Caco-2 (cell line): ENCODE results near the gene PLK1. TPM values are rescaled to one million over a fixed set of nuclear protein-coding genes. Genes with fewer than 3 reads are reported as not detected.
A peak's percentile ranks its signal among the peaks of the same experiment; 100 is the strongest.

Source experiments
- BruUV-seq: library from RNA; stranded (reverse); fragments of 400-500 nt; replicated peaks from 2 replicates; lab custom pipeline; 2021; lab: Mats Ljungman, UMichigan
- CTCF ChIA-PET: fragments of 300-600 bp; sonication (Branson Sonifier 250); formaldehyde crosslinking; loops from one replicate; lab custom pipeline; 2022; ENCODE audit warnings: antibody characterized with exemption; lab: Charles Lee
- POLR2A ChIA-PET: fragments of 300-600 bp; sonication (Branson Sonifier 250); formaldehyde crosslinking; loops from one replicate; lab custom pipeline; 2022; ENCODE audit warnings: antibody characterized with exemption; lab: Charles Lee
- DNase-seq, 2 experiments: peaks; one replicate each; pipeline versions ENCODE4 v3.0.0 to v3.0.0-alpha.2; 2020 to 2022
- H3K27me3 ChIP-seq: replicated peaks from 2 replicates; pipeline ENCODE4 v1.6.0; 2011; ENCODE audit warnings: low read length; ENCODE audit not compliant: control insufficient read depth, insufficient read depth
- H3K36me3 ChIP-seq: 2 replicates; pipeline ENCODE4 v1.5.1; 2011; ENCODE audit warnings: low read length; ENCODE audit not compliant: control insufficient read depth, insufficient read depth
- H3K4me1 ChIP-seq: fragments of 250-450 bp; sonication (Bioruptor Pico); 2 replicates; pipeline ENCODE4 v1.5.1; 2020; ENCODE audit warnings: mild to moderate bottlenecking
- H3K4me3 ChIP-seq: 2 replicates; pipeline ENCODE4 v1.5.1; 2011; ENCODE audit warnings: low read depth, mild to moderate bottlenecking, control low read depth, low read length
- H3K9me3 ChIP-seq: fragments of 250-450 bp; sonication (Bioruptor Pico); 2 replicates; pipeline ENCODE4 v1.5.1; 2020; ENCODE audit warnings: mild to moderate bottlenecking, moderate library complexity
- H3K27ac Mint-ChIP-seq: one replicate; pipeline ENCODE4 v1.8.0; 2022; ENCODE audit warnings: mixed read lengths; ENCODE audit not compliant: unreplicated experiment
- H3K27me3 Mint-ChIP-seq: one replicate; pipeline ENCODE4 v1.8.0; 2022; ENCODE audit warnings: mixed read lengths; ENCODE audit not compliant: insufficient read depth, unreplicated experiment
- H3K36me3 Mint-ChIP-seq: one replicate; pipeline ENCODE4 v1.8.0; 2022; ENCODE audit warnings: mild to moderate bottlenecking, mixed read lengths; ENCODE audit not compliant: insufficient read depth, unreplicated experiment
- H3K4me1 Mint-ChIP-seq: one replicate; pipeline ENCODE4 v1.8.0; 2022; ENCODE audit warnings: low read depth, mixed read lengths; ENCODE audit not compliant: unreplicated experiment
- H3K4me3 Mint-ChIP-seq: one replicate; pipeline ENCODE4 v1.8.0; 2022; ENCODE audit warnings: mild to moderate bottlenecking, moderate library complexity, mixed read lengths; ENCODE audit not compliant: unreplicated experiment
- H3K9me3 Mint-ChIP-seq: one replicate; pipeline ENCODE4 v1.8.0; 2022; ENCODE audit warnings: mixed read lengths; ENCODE audit not compliant: unreplicated experiment
- intact Hi-C: fragments of 100-400 bp; cut with micrococcal nuclease; formaldehyde crosslinking; loops from one replicate; pipeline ENCODE4 v1.10.0; 2022; ENCODE audit not compliant: unreplicated experiment
- total RNA-seq: library from RNA; stranded (reverse); gene quantifications from 2 replicates; pipeline ENCODE4 v1.2.3, GENCODE V29; 2022
- TF ChIP-seq, protein P1 (sequence below), 2 experiments: fragments of 200-600 bp in 1 of 2; IDR thresholded peaks; 1 replicate in 1 of 2; 2 replicates in 1 of 2; pipeline versions ENCODE4 v1.5.1 to v1.8.0; 2011 to 2022; ENCODE audit warnings: antibody characterized with exemption in 1 of 2, control low read depth in 1 of 2, inconsistent platforms in 1 of 2, low read depth in 1 of 2, low read length in 1 of 2, mild to moderate bottlenecking in 1 of 2, moderate library complexity in 1 of 2; ENCODE audit not compliant: insufficient read depth in 1 of 2, severe bottlenecking in 1 of 2, unreplicated experiment in 1 of 2

The PLK1 gene
- total RNA-seq, 1 experiment from 2014 or later: 114 TPM

DNA sequence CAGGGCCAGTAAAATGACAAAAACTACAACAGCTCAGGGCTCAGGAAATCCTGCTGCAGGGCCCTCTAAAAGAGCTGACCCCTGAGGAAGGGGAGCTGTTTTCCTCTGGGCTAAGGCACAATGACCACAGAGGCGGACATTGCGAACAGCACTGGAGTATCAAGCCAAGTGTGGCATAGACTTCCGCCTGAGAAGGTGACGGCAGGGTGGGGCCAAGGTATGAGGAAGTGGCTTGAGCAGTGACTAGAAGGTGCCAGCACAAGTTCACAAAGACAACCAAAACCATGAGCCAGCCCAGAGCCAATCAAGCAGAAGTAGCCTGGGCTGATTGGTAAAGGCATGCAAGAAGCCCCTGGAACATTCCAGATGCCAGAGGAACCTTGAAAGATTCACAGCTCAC lies 20.4 kb downstream of the PLK1 start:
- no peak for DNase-seq
- Histone ChIP-seq H3K27me3 (no peaks in the 10 kb centered on the region), H3K4me3 (no peak overlapping the region), H3K9me3 (no peaks in the 10 kb centered on the region), H3K36me3 (no peaks in the 10 kb centered on the region), H3K4me1 (no peaks in the 10 kb centered on the region)
- CTCF ChIA-PET: no interaction called here
- BruUV-seq: no TSS peak
- no peaks in the 10 kb centered on the region for H3K27me3 Mint-ChIP-seq
- no peaks in the 10 kb centered on the region for H3K4me1 Mint-ChIP-seq
- H3K4me3 Mint-ChIP-seq: no peak overlapping the region
- no peak overlapping the region for H3K27ac Mint-ChIP-seq
- TF ChIP-seq, protein P1, sequence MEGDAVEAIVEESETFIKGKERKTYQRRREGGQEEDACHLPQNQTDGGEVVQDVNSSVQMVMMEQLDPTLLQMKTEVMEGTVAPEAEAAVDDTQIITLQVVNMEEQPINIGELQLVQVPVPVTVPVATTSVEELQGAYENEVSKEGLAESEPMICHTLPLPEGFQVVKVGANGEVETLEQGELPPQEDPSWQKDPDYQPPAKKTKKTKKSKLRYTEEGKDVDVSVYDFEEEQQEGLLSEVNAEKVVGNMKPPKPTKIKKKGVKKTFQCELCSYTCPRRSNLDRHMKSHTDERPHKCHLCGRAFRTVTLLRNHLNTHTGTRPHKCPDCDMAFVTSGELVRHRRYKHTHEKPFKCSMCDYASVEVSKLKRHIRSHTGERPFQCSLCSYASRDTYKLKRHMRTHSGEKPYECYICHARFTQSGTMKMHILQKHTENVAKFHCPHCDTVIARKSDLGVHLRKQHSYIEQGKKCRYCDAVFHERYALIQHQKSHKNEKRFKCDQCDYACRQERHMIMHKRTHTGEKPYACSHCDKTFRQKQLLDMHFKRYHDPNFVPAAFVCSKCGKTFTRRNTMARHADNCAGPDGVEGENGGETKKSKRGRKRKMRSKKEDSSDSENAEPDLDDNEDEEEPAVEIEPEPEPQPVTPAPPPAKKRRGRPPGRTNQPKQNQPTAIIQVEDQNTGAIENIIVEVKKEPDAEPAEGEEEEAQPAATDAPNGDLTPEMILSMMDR (IDR thresholded peaks at IDR 0.05; ENCODE audit: insufficient read depth in 1 of 2, low read depth in 1 of 2, low read length in 1 of 2, severe bottlenecking in 1 of 2, unreplicated experiment in 1 of 2): no peak
- peaks cover 14% of the 10 kb centered on the region for H3K9me3 Mint-ChIP-seq
- intact Hi-C loops: no loop called here
- POLR2A ChIA-PET: no interaction called here
- H3K36me3 Mint-ChIP-seq: peaks cover 4% of the 10 kb centered on the region

DNA sequence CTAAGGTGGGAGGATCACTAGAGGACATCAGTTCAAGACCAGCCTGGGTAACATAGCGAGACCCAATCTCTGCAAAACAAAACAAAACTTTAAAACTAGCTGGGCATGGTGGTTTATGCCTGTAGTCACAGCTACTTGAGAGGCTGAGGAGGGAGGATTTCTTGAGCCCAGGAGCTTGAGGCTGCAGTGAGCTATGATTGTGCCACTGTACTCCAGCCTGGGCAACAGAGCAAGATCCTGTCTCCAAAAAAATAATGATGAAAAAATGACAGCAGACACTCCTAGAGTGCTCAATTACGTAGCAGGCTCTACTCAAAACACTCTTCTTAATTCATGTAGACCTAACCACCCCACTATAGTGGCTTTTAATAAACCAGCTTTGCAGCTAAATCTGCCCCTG lies 21.4 kb downstream of the PLK1 start:
- no peak overlapping the region for H3K27ac Mint-ChIP-seq
- CTCF ChIA-PET: no interaction called here

DNA sequence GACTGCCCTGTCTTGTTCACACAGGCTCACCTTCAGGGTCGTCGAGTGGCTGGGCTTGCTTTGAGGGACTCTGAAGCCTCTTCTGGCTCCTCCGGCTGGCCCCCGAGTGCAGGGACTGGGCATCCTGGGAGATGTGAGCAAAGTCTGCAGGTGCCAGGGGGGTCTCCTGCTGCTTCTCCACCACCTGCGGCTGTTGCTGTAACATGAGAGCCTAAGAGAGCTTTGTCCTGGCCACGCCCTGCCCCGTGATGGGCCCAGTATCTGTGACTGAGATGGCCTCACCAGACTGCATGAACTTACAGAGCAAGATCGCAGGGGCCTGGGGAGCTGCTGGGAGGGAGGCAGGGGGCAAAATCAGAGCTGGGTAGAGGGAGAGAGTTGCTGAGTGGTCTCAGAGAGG lies 21.8 kb downstream of the PLK1 start:
- TF ChIP-seq, protein P1 (IDR thresholded peaks at IDR 0.05; ENCODE audit: insufficient read depth in 1 of 2, low read depth in 1 of 2, low read length in 1 of 2, severe bottlenecking in 1 of 2, unreplicated experiment in 1 of 2): no peak
- no peaks in the 10 kb centered on the region for H3K36me3 Mint-ChIP-seq
- Histone ChIP-seq H3K4me3 (no peak overlapping the region), H3K9me3 (no peaks in the 10 kb centered on the region), H3K36me3 (no peaks in the 10 kb centered on the region), H3K27me3 (no peaks in the 10 kb centered on the region), H3K4me1 (no peaks in the 10 kb centered on the region)
- peaks cover 14% of the 10 kb centered on the region for H3K9me3 Mint-ChIP-seq
- H3K27me3 Mint-ChIP-seq: no peaks in the 10 kb centered on the region
- ChIA-PET CTCF (no interaction called here), POLR2A (no interaction called here)
- no peaks in the 10 kb centered on the region for H3K4me1 Mint-ChIP-seq
- intact Hi-C loops: no loop called here
- peak in 1 of 2 experiments; percentile 10 for DNase-seq
- H3K4me3 Mint-ChIP-seq: no peak overlapping the region
- H3K27ac Mint-ChIP-seq: no peak overlapping the region
- no TSS peak for BruUV-seq

More for the DNA sequence above, 21.4 kb downstream of the PLK1 start:
- H3K4me3 ChIP-seq: no peak overlapping the region
- Mint-ChIP-seq H3K27me3 (no peaks in the 10 kb centered on the region), H3K4me1 (no peaks in the 10 kb centered on the region), H3K36me3 (no peaks in the 10 kb centered on the region), H3K9me3 (peaks cover 14% of the 10 kb centered on the region), H3K4me3 (no peak overlapping the region)
- H3K9me3 ChIP-seq: no peaks in the 10 kb centered on the region
- H3K27me3 ChIP-seq: no peaks in the 10 kb centered on the region
- BruUV-seq: no TSS peak
- no peaks in the 10 kb centered on the region for H3K4me1 ChIP-seq
- TF ChIP-seq, protein P1 (IDR thresholded peaks at IDR 0.05; ENCODE audit: insufficient read depth in 1 of 2, low read depth in 1 of 2, low read length in 1 of 2, severe bottlenecking in 1 of 2, unreplicated experiment in 1 of 2): no peak
- intact Hi-C loops: no loop called here
- no peak for DNase-seq
- H3K36me3 ChIP-seq: no peaks in the 10 kb centered on the region
- POLR2A ChIA-PET: no interaction called here
